ENCODE results near the gene HEY2. TPM values are rescaled to one million over a fixed set of nuclear protein-coding genes. Genes with fewer than 3 reads are reported as not detected.

HEY2 gene
- total and polyA plus RNA-seq, 9 donors = 3.0 to 19.9 (median 8.2) TPM

- no peaks in the 10 kb centered on the region for H3K27me3 ChIP-seq
- no peak overlapping the region for H3K27ac ChIP-seq
- DNase-seq = no peak
- TF ChIP-seq CTCF (IDR thresholded peaks at IDR 0.05) = no peak
- TF ChIP-seq POLR2A (IDR thresholded peaks at IDR 0.05) = no peak
- TF ChIP-seq EP300 (IDR thresholded peaks at IDR 0.05) = no peak
- no peaks in the 10 kb centered on the region for H3K36me3 ChIP-seq
- 69 to 72% (median 71%) methylated on average over 4 of the region's 4 CpGs for WGBS, 3 donors
- H3K4me1 ChIP-seq (ENCODE audit: insufficient read depth) = no peaks in the 10 kb centered on the region
- H3K9me3 ChIP-seq = no peaks in the 10 kb centered on the region
- intact Hi-C loops (cut with DNase I) = no loop called here
- H3K4me3 ChIP-seq = no peak overlapping the region
Observed at GRCh38 chr6:125707615-125708243, 41.7 kb upstream of the HEY2 start.

- intact Hi-C loops (cut with DNase I) = no loop called here
- Histone ChIP-seq H3K9me3 (no peaks in the 10 kb centered on the region), H3K4me3 (no peak overlapping the region), H3K4me1 (ENCODE audit: insufficient read depth) (no peaks in the 10 kb centered on the region), H3K27me3 (no peaks in the 10 kb centered on the region), H3K27ac (no peak overlapping the region), H3K36me3 (no peaks in the 10 kb centered on the region)
- no peak for DNase-seq
- TF ChIP-seq POLR2A (IDR thresholded peaks at IDR 0.05) (no peak), EP300 (IDR thresholded peaks at IDR 0.05) (no peak), CTCF (IDR thresholded peaks at IDR 0.05) (no peak)
- WGBS, 3 donors = 61 to 67% (median 63%) methylated on average over 4 of the region's 4 CpGs
Observed at GRCh38 chr6:125711013-125711675, 38.3 kb upstream of the HEY2 start.

- WGBS, 3 donors = 81 to 90% (median 86%) methylated on average over 2 of the region's 2 CpGs
- Histone ChIP-seq H3K4me3 (no peak overlapping the region), H3K36me3 (no peaks in the 10 kb centered on the region), H3K9me3 (no peaks in the 10 kb centered on the region), H3K27ac (no peak overlapping the region), H3K27me3 (no peaks in the 10 kb centered on the region), H3K4me1 (ENCODE audit: insufficient read depth) (no peaks in the 10 kb centered on the region)
- no peak for DNase-seq
- intact Hi-C loops (cut with DNase I) = no loop called here
- TF ChIP-seq CTCF (IDR thresholded peaks at IDR 0.05) (no peak), EP300 (IDR thresholded peaks at IDR 0.05) (no peak), POLR2A (IDR thresholded peaks at IDR 0.05) (no peak)
Observed at GRCh38 chr6:125714441-125715090, 34.9 kb upstream of the HEY2 start.

- no peaks in the 10 kb centered on the region for H3K36me3 ChIP-seq
- no peaks in the 10 kb centered on the region for H3K4me1 ChIP-seq (ENCODE audit: insufficient read depth)
- H3K27me3 ChIP-seq = no peaks in the 10 kb centered on the region
- intact Hi-C loops (cut with DNase I) = no loop called here
- no peak overlapping the region for H3K27ac ChIP-seq
- TF ChIP-seq EP300 (IDR thresholded peaks at IDR 0.05) (no peak), CTCF (IDR thresholded peaks at IDR 0.05) (no peak), POLR2A (IDR thresholded peaks at IDR 0.05) (no peak)
- DNase-seq = no peak
- H3K9me3 ChIP-seq = no peaks in the 10 kb centered on the region
- H3K4me3 ChIP-seq = no peak overlapping the region
- WGBS, 3 donors = 43 to 53% (median 52%) methylated on average over 2 of the region's 2 CpGs
Observed at GRCh38 chr6:125717120-125717731, 32.2 kb upstream of the HEY2 start.

All from ovary (tissue), 9 donors.